GM18520 (cell line): ENCODE measurements around the gene SLC5A10.
"Not testable (repeated sequence)": the region's sequence is repeated elsewhere in the genome, so short reads cannot be mapped to it uniquely, and the experiment has no call there.

Experiments used
- ATAC-seq: cut with Tn5 transposase; IDR thresholded peaks from one replicate; pipeline ENCODE4 v1.9.1; 2021; ENCODE audit not compliant: unreplicated experiment

SLC5A10 gene

GRCh38 chr17:19038730-19039129 is 86.8 kb downstream of the SLC5A10 start:
- ATAC-seq = not testable (repeated sequence)

- ATAC-seq = not testable (repeated sequence)
Measured at GRCh38 chr17:19040350-19040749, 88.4 kb downstream of the SLC5A10 start.

GRCh38 chr17:19041871-19042270 is 89.9 kb downstream of the SLC5A10 start:
- ATAC-seq = not testable (repeated sequence)

GRCh38 chr17:19042369-19042768 is 90.4 kb downstream of the SLC5A10 start:
- not testable (repeated sequence) for ATAC-seq

GRCh38 chr17:19043032-19043431 is 91.1 kb downstream of the SLC5A10 start:
- ATAC-seq = not testable (repeated sequence)

GRCh38 chr17:19044643-19045042 is 92.7 kb downstream of the SLC5A10 start:
- not testable (repeated sequence) for ATAC-seq

GRCh38 chr17:19046782-19047375 is 94.9 kb downstream of the SLC5A10 start, which contains the start of gene GRAP:
GRAP (minus strand) TSS chr17:19046957; CDS start chr17:19046926, 31 bp downstream.
- not testable (repeated sequence) for ATAC-seq

- not testable (repeated sequence) for ATAC-seq
Measured at GRCh38 chr17:19047510-19047909, 95.5 kb downstream of the SLC5A10 start.

GRCh38 chr17:19048826-19049225 is 96.9 kb downstream of the SLC5A10 start:
- not testable (repeated sequence) for ATAC-seq

GRCh38 chr17:19055447-19055846 is 103.5 kb downstream of the SLC5A10 start:
- not testable (repeated sequence) for ATAC-seq

- peak; percentile 33 for ATAC-seq
Measured at GRCh38 chr17:19062009-19062717, 110.2 kb downstream of the SLC5A10 start.

- ATAC-seq = peak; percentile 49
Measured at GRCh38 chr17:19062718-19063325, 110.9 kb downstream of the SLC5A10 start.

GRCh38 chr17:19063326-19063956 is 111.5 kb downstream of the SLC5A10 start:
- peak; percentile 12 for ATAC-seq

- ATAC-seq = not testable (repeated sequence)
Measured at GRCh38 chr17:19064378-19064777, 112.4 kb downstream of the SLC5A10 start.

GRCh38 chr17:19070318-19071168 is 118.6 kb downstream of the SLC5A10 start:
- peak; percentile 85 for ATAC-seq
